Panc1 (cell line): ENCODE results near the gene RRP9. TPM values are rescaled to one million over a fixed set of nuclear protein-coding genes. Genes with fewer than 3 reads are reported as not detected.

Source experiments
- ATAC-seq: fragments of 200-7000 bp; cut with Tn5 transposase; 2 replicates; pipeline ENCODE4 v1.9.1; 2020; ENCODE audit warnings: mild to moderate bottlenecking, moderate library complexity
- BruUV-seq: library from RNA; stranded (reverse); fragments of 400-500 nt; replicated peaks from 2 replicates; lab custom pipeline; 2021; lab: Mats Ljungman, UMichigan
- CTCF ChIA-PET: fragments of 300-600 bp; sonication (Branson Sonifier 250); formaldehyde crosslinking; loops from one replicate; lab custom pipeline; 2022; ENCODE audit warnings: antibody characterized with exemption; lab: Charles Lee
- POLR2A ChIA-PET: fragments of 300-600 bp; sonication (Branson Sonifier 250); formaldehyde crosslinking; loops from one replicate; lab custom pipeline; 2022; ENCODE audit warnings: antibody characterized with exemption; lab: Charles Lee
- DNase-seq: peaks from one replicate; pipeline ENCODE4 v3.0.0-alpha.2; 2010; ENCODE audit warnings: low read depth, low spot score
- H3K27ac ChIP-seq: 2 replicates; pipeline ENCODE4 v1.5.1; 2011; ENCODE audit warnings: mild to moderate bottlenecking, low read length, inconsistent platforms
- H3K27me3 ChIP-seq: fragments of 200-500 bp; sonication (Bioruptor generic); 2 replicates; pipeline ENCODE4 v1.6.0; 2014; ENCODE audit warnings: low read length, inconsistent platforms; ENCODE audit not compliant: control insufficient read depth, insufficient read depth
- H3K36me3 ChIP-seq: fragments of 200-500 bp; sonication (Bioruptor generic); 2 replicates; pipeline ENCODE4 v1.5.1; 2014; ENCODE audit warnings: inconsistent platforms, mild to moderate bottlenecking, low read length, moderate library complexity; ENCODE audit not compliant: control insufficient read depth, insufficient read depth
- H3K4me1 ChIP-seq: 2 replicates; pipeline ENCODE4 v1.5.1; 2011; ENCODE audit warnings: inconsistent platforms, mild to moderate bottlenecking, low read length, moderate library complexity; ENCODE audit not compliant: control insufficient read depth, insufficient read depth
- H3K4me3 ChIP-seq, 2 experiments: 2 replicates each; pipeline ENCODE4 v1.5.1; 2011 to 2012; ENCODE audit warnings: low read depth in 2 of 2, low read length in 2 of 2, mild to moderate bottlenecking in 2 of 2, inconsistent platforms in 1 of 2, moderate library complexity in 1 of 2
- H3K9me3 ChIP-seq: fragments of 200-500 bp; sonication (Bioruptor generic); 2 replicates; pipeline ENCODE4 v1.5.1; 2014; ENCODE audit warnings: low read depth, mild to moderate bottlenecking, inconsistent platforms, low read length, moderate library complexity; ENCODE audit not compliant: control insufficient read depth, insufficient read depth
- CTCF ChIP-seq: fragments of 450-650 bp; IDR thresholded peaks from 2 replicates; pipeline ENCODE4 v1.5.1; 2017; ENCODE audit warnings: mild to moderate bottlenecking
- POLR2AphosphoS5 ChIP-seq: IDR thresholded peaks from 2 replicates; pipeline ENCODE4 v1.6.1; 2012; ENCODE audit warnings: mild to moderate bottlenecking, low read depth, low read length, moderate library complexity
- REST ChIP-seq, 2 experiments: IDR thresholded peaks; 2 replicates each; pipeline ENCODE4 v1.6.1; 2011 to 2012; ENCODE audit warnings: low read depth in 2 of 2, control low read depth in 1 of 2, low read length in 1 of 2, mild to moderate bottlenecking in 1 of 2, moderate library complexity in 1 of 2; ENCODE audit not compliant: insufficient read depth in 1 of 2
- SIN3A ChIP-seq: IDR thresholded peaks from 2 replicates; pipeline ENCODE4 v1.6.1; 2012; ENCODE audit warnings: low read depth, mild to moderate bottlenecking, low read length, moderate library complexity, borderline replicate concordance; ENCODE audit not compliant: insufficient read depth
- TCF7L2 ChIP-seq: IDR thresholded peaks from 2 replicates; pipeline ENCODE4 v1.6.1; 2011; ENCODE audit warnings: mild to moderate bottlenecking, low read depth, low read length, inconsistent platforms
- in situ Hi-C: cut with HindIII; loops from 2 replicates; pipeline ENCODE4 v1.10.0; 2016; ENCODE audit warnings: low sequenced_read_pairs, low pct_unique_long_range_greater_than_20kb
- intact Hi-C: fragments of 100-400 bp; cut with micrococcal nuclease; formaldehyde crosslinking; loops from one replicate; pipeline ENCODE4 v1.10.0; 2022; ENCODE audit not compliant: unreplicated experiment
- total RNA-seq: library from RNA; stranded (reverse); gene quantifications from one replicate; pipeline ENCODE4 v1.2.1, GENCODE V29; 2021; ENCODE audit not compliant: unreplicated experiment

RRP9 gene
- total RNA-seq, 1 experiment from 2014 or later = 54.5 TPM

GRCh38 chr3:51954105-51954504, 12.4 kb upstream of the RRP9 start:
- H3K4me1 ChIP-seq = no peaks in the 10 kb centered on the region
- no peaks in the 10 kb centered on the region for H3K27me3 ChIP-seq
- DNase-seq = no peak
- no peaks in the 10 kb centered on the region for H3K36me3 ChIP-seq
- TF ChIP-seq TCF7L2 = no peak
- no peak for TF ChIP-seq REST (IDR thresholded peaks at IDR 0.05; ENCODE audit: insufficient read depth in 1 of 2, low read depth in 2 of 2, low read length in 1 of 2)
- no peak for TF ChIP-seq POLR2AphosphoS5
- no peak for TF ChIP-seq CTCF
- TF ChIP-seq SIN3A = no peak
- ChIA-PET CTCF (no interaction called here), POLR2A (no interaction called here)
- H3K4me3 ChIP-seq = no peak overlapping the region
- in situ Hi-C loops (no loop called here), intact Hi-C loops (no loop called here)
- no TSS peak for BruUV-seq
- ATAC-seq = no peak
- H3K27ac ChIP-seq = no peak overlapping the region
- no peaks in the 10 kb centered on the region for H3K9me3 ChIP-seq

GRCh38 chr3:51953445-51953844, 11.7 kb upstream of the RRP9 start:
- no peaks in the 10 kb centered on the region for H3K4me1 ChIP-seq
- POLR2A ChIA-PET = interaction anchor here (0.5 kb wide), 1 partner anchor 1113 kb away, joined by 3 read pairs; no protein-coding TSS in a partner anchor
- H3K36me3 ChIP-seq = no peaks in the 10 kb centered on the region
- intact Hi-C loops (no loop called here), in situ Hi-C loops (no loop called here)
- TF ChIP-seq TCF7L2 (no peak), REST (IDR thresholded peaks at IDR 0.05; ENCODE audit: insufficient read depth in 1 of 2, low read depth in 2 of 2, low read length in 1 of 2) (no peak), SIN3A (no peak), POLR2AphosphoS5 (no peak), CTCF (no peak)
- no peak for DNase-seq
- no peak overlapping the region for H3K4me3 ChIP-seq
- H3K9me3 ChIP-seq = no peaks in the 10 kb centered on the region
- no TSS peak for BruUV-seq
- H3K27me3 ChIP-seq = no peaks in the 10 kb centered on the region
- H3K27ac ChIP-seq = no peak overlapping the region
- no peak for ATAC-seq
- CTCF ChIA-PET = no interaction called here
